Stimulated activated CD4-positive, alpha-beta T cell treated with anti-CD3 and anti-CD28 coated beads, Interleukin-15, amount 100 ng/mL, for 48 hours (primary cell): ENCODE data around the gene CAPRIN2.

Experiments
- DNase-seq, 2 donors: peaks; one replicate each; pipeline ENCODE4 v3.0.0-alpha.2; 2020; ENCODE audit warnings: low read depth in 2 of 2

The CAPRIN2 gene

DNA sequence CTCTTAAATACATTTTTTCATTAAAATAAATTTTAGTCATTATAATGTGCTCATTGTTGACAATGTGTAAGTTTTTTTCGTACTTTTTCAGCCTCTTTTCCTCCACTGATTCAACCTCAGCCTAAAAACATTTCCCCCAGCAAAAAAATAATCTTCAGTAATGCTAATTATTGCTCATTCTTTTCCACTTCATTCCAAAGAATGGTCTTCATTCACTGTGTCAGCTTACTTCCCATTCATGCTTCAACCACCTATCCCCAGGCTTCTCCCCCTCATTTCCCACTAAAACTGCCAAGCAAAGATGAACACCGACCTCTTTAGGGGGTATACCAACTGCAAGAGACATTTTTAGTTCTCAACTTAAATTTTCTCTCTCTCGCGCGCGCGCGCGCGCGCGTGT, 56.4 kb downstream of the CAPRIN2 start:
- no peak for DNase-seq

DNA sequence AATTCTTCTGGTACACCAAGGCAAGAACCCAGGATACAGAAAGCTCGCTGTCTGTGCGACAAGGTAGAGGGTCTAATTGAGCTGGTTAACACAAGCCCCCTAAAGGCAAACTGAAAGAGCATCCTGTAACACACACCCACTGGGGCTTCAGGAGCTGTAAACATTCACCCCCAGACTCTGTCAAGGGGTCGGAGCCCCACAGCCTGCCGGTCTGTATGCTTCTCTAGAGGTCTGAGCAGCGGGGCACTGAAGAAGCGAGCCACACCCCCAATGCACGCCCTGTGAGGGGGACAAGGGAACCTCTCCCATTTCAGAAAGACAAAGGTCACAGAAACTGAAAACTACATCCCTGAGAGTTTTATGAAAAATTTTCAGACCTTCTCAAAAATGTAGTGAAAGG, 57.8 kb downstream of the CAPRIN2 start:
- no peak for DNase-seq

DNA sequence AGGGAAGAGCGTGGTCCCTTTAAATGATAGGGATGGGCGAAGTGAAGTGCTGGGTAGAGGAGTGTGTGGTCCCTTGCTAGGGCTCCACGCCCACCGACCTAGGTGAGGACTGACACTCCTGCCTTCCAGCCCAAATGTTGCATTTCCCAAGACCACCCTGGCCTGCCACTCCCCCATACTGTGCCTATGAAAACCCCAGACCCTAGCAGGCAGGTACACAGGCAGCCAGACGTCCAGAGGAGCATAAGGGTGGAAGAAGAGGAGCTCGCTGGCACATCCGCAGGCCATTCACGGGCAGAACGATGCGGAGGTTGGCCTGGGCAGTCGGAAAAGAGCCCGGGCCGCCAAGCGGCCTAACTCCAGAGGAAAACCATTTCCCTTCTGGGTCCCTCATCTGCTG, 58.3 kb downstream of the CAPRIN2 start:
- DNase-seq, result no peak

DNA sequence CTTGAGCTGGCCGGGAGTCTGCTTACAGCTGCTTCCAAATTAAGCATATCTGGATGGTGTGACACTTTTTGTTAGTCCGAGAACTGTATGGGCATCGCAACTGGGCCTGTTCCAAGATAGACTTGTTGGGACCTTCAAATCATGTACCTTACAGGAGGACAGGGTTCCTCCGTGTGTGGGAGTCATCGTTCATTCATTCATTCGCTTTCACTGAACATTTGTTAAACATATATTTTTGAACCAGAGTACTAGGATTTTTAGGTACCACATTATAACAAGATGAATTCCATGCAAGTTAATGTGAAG, 58.7 kb downstream of the CAPRIN2 start:
- DNase-seq, result no peak

DNA sequence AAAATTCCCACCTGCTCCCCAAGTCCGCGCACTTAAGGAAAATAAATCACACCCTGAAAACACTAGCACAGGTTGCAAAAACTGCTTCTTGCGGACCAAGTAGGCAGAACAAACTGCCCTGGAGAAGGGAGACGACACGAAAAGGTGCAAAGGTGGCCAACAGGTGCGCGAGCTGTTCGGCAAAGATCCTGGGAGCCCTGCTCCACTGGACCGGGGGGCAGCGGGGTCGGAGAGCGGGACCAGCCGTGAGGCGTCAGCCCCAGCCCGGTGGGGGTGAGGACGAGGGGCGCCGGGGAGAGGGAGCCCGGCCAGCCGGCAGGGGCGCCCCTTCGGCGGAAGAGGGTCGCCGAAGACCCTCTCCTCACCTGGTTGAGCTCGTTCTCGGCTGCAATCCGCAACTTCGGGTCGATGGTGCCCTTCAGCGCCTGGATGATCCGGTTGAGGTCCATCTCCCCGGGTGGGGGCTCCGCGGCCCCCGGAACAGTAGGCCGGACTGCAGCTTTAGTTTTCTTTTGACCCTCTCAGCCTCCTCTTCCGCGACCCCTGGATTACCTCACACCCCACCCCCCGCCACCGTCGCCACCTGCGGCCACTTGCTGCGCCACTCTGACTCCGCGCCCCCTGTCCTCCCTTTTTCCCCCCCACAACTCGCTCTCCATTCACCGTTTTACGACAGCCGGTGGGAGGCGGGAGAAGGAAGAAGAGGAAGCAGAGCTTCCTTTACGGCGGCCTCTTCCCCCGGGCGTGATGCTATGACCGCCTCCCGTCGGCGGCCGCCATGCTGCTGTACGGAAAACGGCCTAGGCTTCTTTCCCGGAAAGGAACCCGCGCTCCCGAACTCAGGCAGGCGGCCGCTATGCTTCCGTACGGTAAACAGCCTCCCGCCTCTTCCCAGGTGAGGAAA, 59.3 kb downstream of the CAPRIN2 start, which contains the start of gene IPO8:
Gene IPO8, minus strand, starts transcription at position 671 of the 904 bp plus-strand sequence. Its CDS starts 222 bp downstream, at position 449.
- peak; percentile 77 to 80 for DNase-seq

DNA sequence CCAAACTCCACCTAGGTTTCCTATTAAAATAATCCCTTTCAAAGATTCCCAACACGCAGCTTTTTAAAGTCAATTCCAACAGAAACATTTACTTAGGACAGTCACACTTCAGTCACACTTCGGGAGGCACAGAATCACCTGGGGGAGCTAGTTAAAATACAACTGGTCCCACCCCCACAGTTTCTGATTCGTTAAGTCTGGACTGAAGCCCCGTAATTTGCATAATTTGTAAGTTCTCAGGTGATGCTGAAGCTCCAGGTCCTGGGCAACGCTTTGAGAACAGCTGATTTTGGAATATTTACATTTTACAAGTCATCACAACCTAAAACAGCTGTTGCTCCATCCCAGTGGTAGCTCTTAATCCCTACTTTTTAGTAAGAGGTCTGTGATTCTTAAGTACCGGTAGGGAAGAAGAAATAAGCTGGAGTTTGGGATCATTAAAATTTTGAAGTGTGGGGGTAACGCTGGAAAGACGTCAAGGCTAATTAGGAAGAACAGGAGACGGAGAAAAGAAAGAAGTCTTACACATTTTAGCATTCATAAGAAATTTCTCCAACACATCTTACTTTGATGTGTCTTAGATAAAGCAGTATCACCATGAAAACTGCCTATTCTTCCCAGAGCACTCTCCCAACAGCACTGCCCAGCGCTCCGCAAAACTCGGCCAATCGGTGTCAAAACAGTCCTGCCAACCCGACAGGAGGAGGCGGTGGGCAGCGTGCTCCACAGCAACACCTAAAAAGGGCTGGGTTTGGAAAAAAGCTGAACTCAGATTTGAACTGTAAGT, 60.1 kb downstream of the CAPRIN2 start:
- no peak for DNase-seq

DNA sequence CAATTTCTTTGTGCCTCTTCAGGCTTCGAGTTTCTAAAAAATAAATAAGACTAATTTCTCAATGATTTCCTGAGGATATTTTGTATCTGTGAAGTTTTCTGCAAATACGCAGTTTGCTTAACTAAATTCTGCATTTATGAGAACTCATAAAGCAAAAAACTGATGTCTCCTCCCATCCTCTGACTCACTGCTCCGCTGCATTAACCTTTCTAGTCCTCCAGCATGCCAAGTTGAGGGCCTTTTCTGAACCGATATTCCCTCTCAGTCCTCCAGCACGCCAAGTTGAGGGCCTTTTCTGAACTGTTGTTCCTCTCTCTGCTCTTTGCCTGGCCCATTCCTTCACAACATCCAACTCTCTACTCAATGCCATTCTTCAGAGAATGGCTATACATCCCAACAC, 62.3 kb downstream of the CAPRIN2 start:
- no peak for DNase-seq

DNA sequence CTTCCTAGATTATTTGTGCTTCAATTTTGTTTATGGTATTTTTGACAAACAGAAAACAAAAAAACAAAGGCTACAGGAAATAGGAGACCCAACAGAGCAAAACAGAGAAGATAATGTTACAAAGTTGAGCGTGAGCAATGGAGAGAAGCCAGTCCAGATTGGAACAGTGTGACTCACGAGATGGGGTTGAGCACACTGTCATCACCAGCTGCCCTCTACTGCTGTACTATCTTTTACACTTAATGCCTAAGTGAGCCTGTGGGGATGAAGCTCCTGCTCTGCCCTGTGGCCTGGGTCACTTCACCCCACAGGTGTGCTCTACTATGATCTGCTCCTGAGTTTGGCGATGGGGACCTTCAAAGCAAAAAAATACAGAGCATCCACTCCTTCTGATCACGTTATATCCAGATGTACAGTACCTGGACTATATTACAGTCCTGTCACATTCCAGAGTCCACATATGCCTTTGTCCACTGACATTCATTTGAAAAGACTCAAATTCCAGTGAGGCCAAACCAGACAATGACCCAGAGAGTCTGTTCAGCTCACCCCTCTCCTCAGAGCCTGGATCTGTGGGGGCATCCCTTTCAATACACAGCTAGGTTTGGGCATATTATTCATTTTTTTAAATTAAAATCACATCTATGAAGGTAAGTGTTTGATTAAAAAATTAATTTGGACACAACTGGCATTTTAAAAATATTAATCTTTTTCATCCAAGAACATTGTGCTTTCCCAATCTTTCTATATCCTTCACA, 63.5 kb downstream of the CAPRIN2 start:
- no peak for DNase-seq

DNA sequence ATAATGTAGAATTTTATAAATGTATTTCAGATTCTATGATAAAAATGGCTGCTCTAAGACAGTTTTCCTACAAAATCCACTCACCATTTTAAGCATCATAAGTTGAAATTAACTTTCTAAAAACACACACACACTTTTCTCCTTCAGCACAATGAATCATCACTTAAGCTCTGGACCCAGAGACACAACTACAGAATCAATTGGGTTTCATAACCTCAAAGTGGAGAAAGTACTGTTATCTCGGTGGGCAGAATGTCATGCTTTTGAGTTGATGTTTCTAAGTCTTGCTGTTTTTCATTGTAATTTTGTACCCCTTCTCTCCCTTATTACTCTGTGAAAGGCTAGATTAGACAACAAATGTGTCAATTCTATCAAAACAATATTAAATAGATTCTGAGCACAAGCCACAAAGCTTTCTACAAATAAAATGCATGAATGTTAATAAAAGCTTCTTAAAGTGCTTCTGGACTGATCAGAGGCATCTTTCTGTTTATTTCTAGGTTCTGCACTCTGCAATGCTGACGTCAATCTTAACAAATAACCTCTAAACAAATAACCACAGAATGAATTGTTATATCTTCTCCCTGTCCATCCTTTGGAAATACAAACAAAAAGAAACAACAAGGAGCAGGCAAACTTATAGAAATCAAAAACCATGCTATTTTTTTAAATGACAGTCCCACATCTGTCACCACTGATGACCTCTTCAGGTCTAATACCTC, 67.3 kb downstream of the CAPRIN2 start:
- no peak for DNase-seq

DNA sequence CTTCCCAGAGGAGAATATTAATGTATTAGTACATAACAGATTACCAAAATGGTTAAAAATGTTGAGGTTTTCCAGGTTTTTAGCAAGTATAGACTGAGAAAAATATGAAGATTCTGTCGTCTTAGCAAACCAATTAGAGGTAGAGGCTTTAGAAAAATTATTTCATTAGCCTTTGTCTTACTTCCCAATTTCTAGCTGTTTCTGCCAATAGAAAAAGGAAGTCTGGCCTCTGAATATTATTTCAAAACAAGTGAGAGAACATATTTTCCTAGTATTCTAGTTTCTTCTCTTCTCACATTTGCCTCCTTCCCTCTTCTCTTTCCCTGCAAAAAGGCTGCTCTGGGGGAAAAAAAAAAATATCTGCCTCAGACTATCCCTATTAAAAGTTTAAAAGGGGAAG, 75.5 kb downstream of the CAPRIN2 start:
- DNase-seq, result no peak

DNA sequence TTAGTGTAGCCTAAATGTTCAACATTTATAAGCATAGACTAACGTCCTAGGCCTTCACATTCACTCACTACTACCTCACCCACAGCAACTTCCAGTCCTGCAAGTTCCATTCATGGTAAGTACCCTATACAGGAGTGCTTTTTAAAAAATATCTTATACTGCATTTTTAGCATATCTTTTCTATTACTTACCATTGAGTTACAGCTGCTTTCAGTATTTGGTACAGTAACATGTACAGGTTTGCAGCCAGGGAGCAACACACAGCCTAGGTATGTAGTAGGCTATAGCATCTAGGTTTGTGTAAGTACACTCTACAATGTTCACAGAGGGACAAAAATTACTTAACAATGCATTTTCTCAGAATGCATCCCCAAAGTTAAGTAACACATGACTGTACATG, 76.5 kb downstream of the CAPRIN2 start:
- DNase-seq, result no peak

DNA sequence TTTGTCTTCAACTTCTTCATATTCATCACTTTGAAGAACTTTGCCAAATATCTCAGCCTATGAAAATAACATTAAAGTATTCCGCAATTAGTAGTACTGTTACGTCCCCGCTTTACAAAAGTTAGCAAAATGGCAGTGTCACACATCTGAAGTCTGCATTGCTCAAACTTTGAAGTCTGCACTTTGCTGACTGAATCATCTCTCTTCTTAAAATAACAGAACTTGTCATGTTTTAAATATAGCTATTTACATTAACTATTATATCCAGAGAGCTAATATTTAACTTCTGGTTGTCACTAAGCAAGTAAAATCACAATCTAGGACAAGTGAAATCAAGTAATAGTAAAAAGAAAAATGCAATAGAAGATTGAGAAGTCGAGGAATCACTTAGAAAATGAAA, 93.5 kb downstream of the CAPRIN2 start:
- no peak for DNase-seq
